Measurements from ENCODE around the gene LRRC26. TPM values are rescaled to one million over a fixed set of nuclear protein-coding genes. Genes with fewer than 3 reads are reported as not detected.

The LRRC26 gene
- total RNA-seq, 1 experiment from 2014 or later, result not detected

- no peaks in the 10 kb centered on the region for H3K36me3 Mint-ChIP-seq (ENCODE audit: insufficient read depth, unreplicated experiment)
- no peak overlapping the region for H3K4me3 Mint-ChIP-seq (ENCODE audit: unreplicated experiment)
- H3K27ac Mint-ChIP-seq (ENCODE audit: low read depth, unreplicated experiment), result no peak overlapping the region
- no peaks in the 10 kb centered on the region for H3K9me3 Mint-ChIP-seq (ENCODE audit: unreplicated experiment)
- ChIA-PET POLR2A (interaction anchor here (1.1 kb wide), 1 partner anchor 27 kb away, joined by 3 read pairs; no protein-coding TSS in a partner anchor), CTCF (no interaction called here)
- no peak for DNase-seq (ENCODE audit: unreplicated experiment)
- H3K27me3 Mint-ChIP-seq (ENCODE audit: insufficient read depth, unreplicated experiment), result peaks cover 24% of the 10 kb centered on the region
- BruUV-seq (replicated peaks), result no TSS peak
- TF ChIP-seq, protein P1, sequence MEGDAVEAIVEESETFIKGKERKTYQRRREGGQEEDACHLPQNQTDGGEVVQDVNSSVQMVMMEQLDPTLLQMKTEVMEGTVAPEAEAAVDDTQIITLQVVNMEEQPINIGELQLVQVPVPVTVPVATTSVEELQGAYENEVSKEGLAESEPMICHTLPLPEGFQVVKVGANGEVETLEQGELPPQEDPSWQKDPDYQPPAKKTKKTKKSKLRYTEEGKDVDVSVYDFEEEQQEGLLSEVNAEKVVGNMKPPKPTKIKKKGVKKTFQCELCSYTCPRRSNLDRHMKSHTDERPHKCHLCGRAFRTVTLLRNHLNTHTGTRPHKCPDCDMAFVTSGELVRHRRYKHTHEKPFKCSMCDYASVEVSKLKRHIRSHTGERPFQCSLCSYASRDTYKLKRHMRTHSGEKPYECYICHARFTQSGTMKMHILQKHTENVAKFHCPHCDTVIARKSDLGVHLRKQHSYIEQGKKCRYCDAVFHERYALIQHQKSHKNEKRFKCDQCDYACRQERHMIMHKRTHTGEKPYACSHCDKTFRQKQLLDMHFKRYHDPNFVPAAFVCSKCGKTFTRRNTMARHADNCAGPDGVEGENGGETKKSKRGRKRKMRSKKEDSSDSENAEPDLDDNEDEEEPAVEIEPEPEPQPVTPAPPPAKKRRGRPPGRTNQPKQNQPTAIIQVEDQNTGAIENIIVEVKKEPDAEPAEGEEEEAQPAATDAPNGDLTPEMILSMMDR (IDR thresholded peaks at IDR 0.05; ENCODE audit: unreplicated experiment), result no peak
- intact Hi-C loops (cut with micrococcal nuclease), result no loop called here
- no peaks in the 10 kb centered on the region for H3K4me1 Mint-ChIP-seq (ENCODE audit: insufficient read depth, unreplicated experiment)
These were observed 13.1 kb downstream of the LRRC26 start for GRCh38 chr9:137156567-137157375.

GRCh38 chr9:137152844-137153405 lies 16.9 kb downstream of the LRRC26 start:
- Mint-ChIP-seq H3K27me3 (ENCODE audit: insufficient read depth, unreplicated experiment) (peaks cover 4% of the 10 kb centered on the region), H3K27ac (ENCODE audit: low read depth, unreplicated experiment) (no peak overlapping the region), H3K4me3 (ENCODE audit: unreplicated experiment) (no peak overlapping the region), H3K36me3 (ENCODE audit: insufficient read depth, unreplicated experiment) (no peaks in the 10 kb centered on the region), H3K9me3 (ENCODE audit: unreplicated experiment) (no peaks in the 10 kb centered on the region), H3K4me1 (ENCODE audit: insufficient read depth, unreplicated experiment) (no peaks in the 10 kb centered on the region)
- DNase-seq (ENCODE audit: unreplicated experiment), result no peak
- ChIA-PET POLR2A (no interaction called here), CTCF (interaction anchor here (0.8 kb wide), 1 partner anchor 12 kb away, joined by 3 read pairs; no protein-coding TSS in a partner anchor)
- intact Hi-C loops (cut with micrococcal nuclease), result no loop called here
- no TSS peak for BruUV-seq (replicated peaks)
- TF ChIP-seq, protein P1 (IDR thresholded peaks at IDR 0.05; ENCODE audit: unreplicated experiment), result no peak

- Mint-ChIP-seq H3K9me3 (ENCODE audit: unreplicated experiment) (no peaks in the 10 kb centered on the region), H3K36me3 (ENCODE audit: insufficient read depth, unreplicated experiment) (no peaks in the 10 kb centered on the region), H3K27me3 (ENCODE audit: insufficient read depth, unreplicated experiment) (no peaks in the 10 kb centered on the region), H3K4me3 (ENCODE audit: unreplicated experiment) (no peak overlapping the region), H3K27ac (ENCODE audit: low read depth, unreplicated experiment) (no peak overlapping the region), H3K4me1 (ENCODE audit: insufficient read depth, unreplicated experiment) (no peaks in the 10 kb centered on the region)
- BruUV-seq (replicated peaks), result no TSS peak
- ChIA-PET POLR2A (interaction anchor here (1.0 to 1.2 kb wide), 3 partner anchors 21 to 90 kb away, joined by 3 to 4 read pairs (median 3); partner anchors contain the start of genes SSNA1 and TUBB4B), CTCF (interaction anchor here (0.7 to 1.3 kb wide), 3 partner anchors 18 to 525 kb away, joined by 3 to 4 read pairs (median 3); no protein-coding TSS in a partner anchor)
- intact Hi-C loops (cut with micrococcal nuclease), result no loop called here
- DNase-seq (ENCODE audit: unreplicated experiment), result peak; percentile 86
- TF ChIP-seq, protein P1 (IDR thresholded peaks at IDR 0.05; ENCODE audit: unreplicated experiment), result no peak
These were observed 19.0 kb downstream of the LRRC26 start for GRCh38 chr9:137150617-137151457.
